Thymus (tissue), 11 donors: Measurements from ENCODE around the gene TMEM229A. TPM values are rescaled to one million over a fixed set of nuclear protein-coding genes. Genes with fewer than 3 reads are reported as not detected.

Experiments
- DNase-seq, 9 donors: peaks; one replicate each; pipeline ENCODE4 v3.0.0-alpha.2; 2013; ENCODE audit warnings: low spot score in 9 of 9, low read depth in 6 of 9, missing footprints in 1 of 9
- H3K27ac ChIP-seq, 2 donors: one replicate each; pipeline ENCODE4 v1.5.1; 2013; ENCODE audit warnings: control low read depth in 1 of 2, low read depth in 1 of 2, low read length in 1 of 2, mild to moderate bottlenecking in 1 of 2, moderate library complexity in 1 of 2
- H3K27me3 ChIP-seq, 2 donors: one replicate each; pipeline ENCODE4 v1.5.1; 2013; ENCODE audit warnings: low read length in 1 of 2; ENCODE audit not compliant: control insufficient read depth in 2 of 2, insufficient read depth in 1 of 2
- H3K36me3 ChIP-seq, 2 donors: one replicate each; pipeline ENCODE4 v1.5.1; 2013; ENCODE audit warnings: low read length in 1 of 2, mild to moderate bottlenecking in 1 of 2, moderate library complexity in 1 of 2; ENCODE audit not compliant: control insufficient read depth in 2 of 2, insufficient read depth in 2 of 2
- H3K4me1 ChIP-seq, 2 donors: one replicate each; pipeline ENCODE4 v1.5.1; 2013; ENCODE audit warnings: low read length in 2 of 2; ENCODE audit not compliant: control insufficient read depth in 2 of 2, insufficient read depth in 2 of 2
- H3K4me3 ChIP-seq, 2 donors: one replicate each; pipeline ENCODE4 v1.5.1; 2013; ENCODE audit warnings: low read length in 2 of 2, control low read depth in 1 of 2, mild to moderate bottlenecking in 1 of 2
- H3K9me3 ChIP-seq, 2 donors: one replicate each; pipeline ENCODE4 v1.5.1; 2013; ENCODE audit warnings: low read length in 1 of 2, mild to moderate bottlenecking in 1 of 2; ENCODE audit not compliant: control insufficient read depth in 2 of 2, insufficient read depth in 1 of 2
- WGBS: extraction: QIAGEN DNeasy Blood & Tissue Kit; methylation state at CpG from one replicate; pipeline ENCODE4 v1.1.7; 2013; 5-methylcytosine and 5-hydroxymethylcytosine counted together
- polyA plus RNA-seq: library from polyadenylated mRNA; stranded (reverse); fragments of 200-250 nt; gene quantifications from one replicate; pipeline ENCODE4 v1.2.3, GENCODE V29; 2013
- total RNA-seq: library from RNA; stranded (reverse); fragments of 120-200 nt; gene quantifications from one replicate; pipeline ENCODE4 v1.2.4, GENCODE V29; 2013
- donor health status: healthy.

TMEM229A gene
- total and polyA plus RNA-seq, 2 donors, result 0.02 TPM; not detected in 1

DNA sequence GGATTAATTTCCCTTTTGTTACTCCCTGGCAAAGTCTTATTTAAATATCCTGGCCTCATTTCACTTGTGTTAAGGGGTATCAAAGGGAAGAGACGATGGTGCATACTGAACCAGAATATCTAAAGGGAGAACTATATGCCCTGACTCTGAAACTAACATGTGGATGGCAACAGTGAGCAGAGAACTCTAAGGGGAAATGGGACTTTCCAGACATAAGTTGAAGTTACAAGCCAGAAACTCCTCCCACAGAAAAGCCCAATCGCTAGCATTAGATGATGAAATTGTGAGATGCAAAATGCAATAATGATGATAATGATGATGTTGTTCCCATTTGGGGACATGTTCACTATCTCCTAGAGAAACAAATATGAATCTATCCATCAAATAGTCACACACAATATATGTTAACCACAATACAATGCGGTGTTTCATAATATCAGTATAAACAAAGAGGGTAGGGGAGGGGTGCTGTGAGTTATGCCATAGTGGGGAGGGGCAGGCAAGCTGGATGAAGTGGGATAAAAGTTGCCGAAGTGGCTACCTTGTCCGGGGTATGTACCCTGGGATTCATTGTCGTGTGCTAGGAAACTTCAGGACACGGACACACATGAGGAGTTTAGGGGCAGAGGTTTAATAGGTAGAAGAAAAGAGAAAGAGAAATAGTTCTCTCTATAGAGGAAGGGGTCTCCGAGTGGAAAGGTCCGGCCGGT, 37.1 kb downstream of the TMEM229A start:
- WGBS, result 96% methylated on average over 10 of the region's 10 CpGs
- no peaks in the 10 kb centered on the region for H3K27me3 ChIP-seq
- H3K9me3 ChIP-seq, result no peaks in the 10 kb centered on the region
- H3K4me3 ChIP-seq, result no peak overlapping the region
- DNase-seq, result no peak
- H3K27ac ChIP-seq, result no peak overlapping the region
- no peaks in the 10 kb centered on the region for H3K36me3 ChIP-seq
- no peaks in the 10 kb centered on the region for H3K4me1 ChIP-seq

- H3K4me3 ChIP-seq, result no peak overlapping the region
- no peaks in the 10 kb centered on the region for H3K9me3 ChIP-seq
- H3K36me3 ChIP-seq, result no peaks in the 10 kb centered on the region
- H3K4me1 ChIP-seq, result no peaks in the 10 kb centered on the region
- no peak for DNase-seq
- H3K27ac ChIP-seq, result no peak overlapping the region
- no peaks in the 10 kb centered on the region for H3K27me3 ChIP-seq
Observed at GRCh38 chr7:123994449-123994848, 38.4 kb downstream of the TMEM229A start.

- DNase-seq, result no peak
- Histone ChIP-seq H3K4me3 (no peak overlapping the region), H3K27me3 (no peaks in the 10 kb centered on the region), H3K36me3 (no peaks in the 10 kb centered on the region), H3K27ac (no peak overlapping the region), H3K4me1 (no peaks in the 10 kb centered on the region), H3K9me3 (no peaks in the 10 kb centered on the region)
- WGBS, result 91% methylated on average over 2 of the region's 2 CpGs
Observed at GRCh38 chr7:123993996-123994395, 38.9 kb downstream of the TMEM229A start.

DNA sequence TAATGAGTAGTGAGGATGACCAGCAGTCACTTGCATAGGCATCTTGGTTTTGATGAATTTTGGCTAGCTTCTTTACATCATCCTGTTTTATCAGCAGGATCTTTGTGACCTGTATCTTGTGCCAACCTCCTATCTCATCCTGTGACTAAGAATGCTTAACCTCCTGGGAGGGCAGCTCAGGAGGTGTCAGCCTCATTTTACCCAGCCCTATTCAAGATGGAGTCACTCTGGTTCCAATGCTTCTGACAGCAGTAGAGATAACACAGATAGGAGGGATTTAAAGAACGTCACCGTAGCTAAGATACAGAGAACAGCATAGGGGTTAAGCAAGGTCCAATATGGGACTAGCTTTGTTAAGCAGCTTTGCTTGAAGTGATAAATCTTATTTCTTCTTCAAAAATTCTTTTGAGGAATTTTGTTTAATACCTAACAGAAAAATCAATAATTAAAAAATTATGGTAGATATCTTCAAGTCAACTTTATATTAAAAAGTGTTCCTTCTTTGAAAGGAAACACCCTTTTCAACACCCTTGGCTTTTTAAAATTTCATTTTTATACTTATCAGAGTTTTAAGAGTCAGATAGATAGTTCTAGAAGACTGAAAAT, 39.9 kb downstream of the TMEM229A start:
- no peaks in the 10 kb centered on the region for H3K27me3 ChIP-seq

DNA sequence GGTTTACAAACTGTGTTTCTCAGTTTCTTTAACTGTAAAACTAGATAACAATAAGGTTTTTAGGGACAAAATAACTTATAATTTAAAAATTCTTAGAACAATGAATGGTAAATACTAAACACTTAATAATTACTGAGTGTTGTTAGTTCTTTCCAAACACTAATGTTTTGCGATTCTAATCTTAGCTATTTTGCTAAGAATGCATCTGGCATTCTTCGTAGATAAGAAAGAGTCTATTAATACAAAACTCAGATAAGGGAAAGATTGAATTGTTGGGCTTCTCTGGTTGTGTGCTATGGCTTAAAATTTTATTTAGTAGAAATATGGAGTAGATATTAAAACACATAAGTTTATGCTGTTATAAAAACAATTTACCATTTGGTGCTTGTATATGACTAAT, 45.4 kb downstream of the TMEM229A start:
- H3K27ac ChIP-seq, result no peak overlapping the region
- 86% methylated on average over 2 of the region's 2 CpGs for WGBS

More for the DNA sequence above, 39.9 kb downstream of the TMEM229A start:
- Histone ChIP-seq H3K4me1 (no peaks in the 10 kb centered on the region), H3K4me3 (no peak overlapping the region), H3K36me3 (no peaks in the 10 kb centered on the region), H3K27ac (no peak overlapping the region), H3K9me3 (no peaks in the 10 kb centered on the region)
- DNase-seq, result no peak
- 95% methylated on average over 2 of the region's 2 CpGs for WGBS

More for the DNA sequence above, 45.4 kb downstream of the TMEM229A start:
- Histone ChIP-seq H3K4me1 (no peaks in the 10 kb centered on the region), H3K27me3 (no peaks in the 10 kb centered on the region), H3K4me3 (no peak overlapping the region), H3K36me3 (no peaks in the 10 kb centered on the region), H3K9me3 (no peaks in the 10 kb centered on the region)
- no peak for DNase-seq

Other genes starting within 250 kb of the TMEM229A start
- 0.05 TPM for gene HYAL4, start 187.9 kb downstream of the TMEM229A start, total RNA-seq
- gene HYAL4, start 187.9 kb downstream of the TMEM229A start, polyA plus RNA-seq, result 0.30 TPM
- gene SPAM1, start 107.8 kb downstream of the TMEM229A start, total RNA-seq, result not detected
- gene SPAM1, start 107.8 kb downstream of the TMEM229A start, polyA plus RNA-seq, result 0.02 TPM